ENCODE results near the gene MAP3K6.

DNA sequence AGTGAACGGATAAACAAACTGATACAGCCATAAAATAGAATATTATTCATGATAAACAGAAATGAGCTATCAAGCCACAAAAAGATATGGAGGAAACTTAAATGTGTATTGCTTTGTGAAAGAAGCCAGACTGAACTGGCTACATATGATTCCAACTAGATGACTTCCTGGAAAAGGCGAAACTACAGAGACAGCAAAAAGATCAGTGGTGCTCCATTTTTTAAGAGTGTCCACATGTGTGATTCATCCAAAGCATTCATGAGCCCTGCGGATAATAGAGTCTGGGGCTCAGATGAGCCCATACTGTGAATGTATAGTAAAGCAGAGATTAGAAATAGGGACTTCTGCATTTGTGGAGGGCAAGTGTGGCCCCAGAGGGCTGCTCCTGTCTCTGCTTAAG, 52.6 kb downstream of the MAP3K6 start:
- TF ChIP-seq, protein P1, sequence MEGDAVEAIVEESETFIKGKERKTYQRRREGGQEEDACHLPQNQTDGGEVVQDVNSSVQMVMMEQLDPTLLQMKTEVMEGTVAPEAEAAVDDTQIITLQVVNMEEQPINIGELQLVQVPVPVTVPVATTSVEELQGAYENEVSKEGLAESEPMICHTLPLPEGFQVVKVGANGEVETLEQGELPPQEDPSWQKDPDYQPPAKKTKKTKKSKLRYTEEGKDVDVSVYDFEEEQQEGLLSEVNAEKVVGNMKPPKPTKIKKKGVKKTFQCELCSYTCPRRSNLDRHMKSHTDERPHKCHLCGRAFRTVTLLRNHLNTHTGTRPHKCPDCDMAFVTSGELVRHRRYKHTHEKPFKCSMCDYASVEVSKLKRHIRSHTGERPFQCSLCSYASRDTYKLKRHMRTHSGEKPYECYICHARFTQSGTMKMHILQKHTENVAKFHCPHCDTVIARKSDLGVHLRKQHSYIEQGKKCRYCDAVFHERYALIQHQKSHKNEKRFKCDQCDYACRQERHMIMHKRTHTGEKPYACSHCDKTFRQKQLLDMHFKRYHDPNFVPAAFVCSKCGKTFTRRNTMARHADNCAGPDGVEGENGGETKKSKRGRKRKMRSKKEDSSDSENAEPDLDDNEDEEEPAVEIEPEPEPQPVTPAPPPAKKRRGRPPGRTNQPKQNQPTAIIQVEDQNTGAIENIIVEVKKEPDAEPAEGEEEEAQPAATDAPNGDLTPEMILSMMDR (IDR thresholded peaks at IDR 0.05), result no peak
- no peak for TF ChIP-seq POLR2A (IDR thresholded peaks at IDR 0.05)
